ENCODE measurements around the gene COL25A1.

The COL25A1 gene

GRCh38 chr4:108893468-108893867 lies 409.0 kb downstream of the COL25A1 start:
- Histone ChIP-seq H3K9ac (ENCODE audit: low read length) (no peak overlapping the region), H3K79me2 (ENCODE audit: low read length) (no peaks in the 10 kb centered on the region), H3K9me3 (ENCODE audit: insufficient read depth, low read length) (no peaks in the 10 kb centered on the region), H3K27me3 (ENCODE audit: low read depth, low read length) (no peaks in the 10 kb centered on the region), H3K4me2 (ENCODE audit: low read length) (no peak overlapping the region), H4K20me1 (ENCODE audit: insufficient read depth, low read length) (no peaks in the 10 kb centered on the region), H2AFZ (ENCODE audit: low read depth, low read length) (no peak overlapping the region), H3K27ac (ENCODE audit: low read length) (no peak overlapping the region), H3K4me1 (ENCODE audit: low read length) (no peaks in the 10 kb centered on the region), H3K4me3 (ENCODE audit: low read length) (no peak overlapping the region), H3K36me3 (replicated peaks; ENCODE audit: low read depth, low read length) (no peaks in the 10 kb centered on the region)
- no peak for TF ChIP-seq CTCF (IDR thresholded peaks at IDR 0.05; ENCODE audit: low read depth, low read length)
- TF ChIP-seq EZH2phosphoT487 (IDR thresholded peaks at IDR 0.05; ENCODE audit: low read depth) = no peak

GRCh38 chr4:108891896-108892590 lies 410.4 kb downstream of the COL25A1 start:
- H3K4me1 ChIP-seq (ENCODE audit: low read length) = no peaks in the 10 kb centered on the region
- H3K27ac ChIP-seq (ENCODE audit: low read length) = no peak overlapping the region

GRCh38 chr4:108890484-108890881 lies 412.0 kb downstream of the COL25A1 start:
- no peaks in the 10 kb centered on the region for H3K4me1 ChIP-seq (ENCODE audit: low read length)
- H3K9me3 ChIP-seq (ENCODE audit: insufficient read depth, low read length) = no peaks in the 10 kb centered on the region
- H3K9ac ChIP-seq (ENCODE audit: low read length) = no peak overlapping the region
- TF ChIP-seq CTCF (IDR thresholded peaks at IDR 0.05; ENCODE audit: low read depth, low read length) (0 out of 2 replicates have a peak, but pooled peaks have one; percentile 10), EZH2phosphoT487 (IDR thresholded peaks at IDR 0.05; ENCODE audit: low read depth) (no peak)
- H3K36me3 ChIP-seq (replicated peaks; ENCODE audit: low read depth, low read length) = no peaks in the 10 kb centered on the region
- H3K27ac ChIP-seq (ENCODE audit: low read length) = no peak overlapping the region
- H3K4me3 ChIP-seq (ENCODE audit: low read length) = no peak overlapping the region
- H3K4me2 ChIP-seq (ENCODE audit: low read length) = no peak overlapping the region
- H4K20me1 ChIP-seq (ENCODE audit: insufficient read depth, low read length) = no peaks in the 10 kb centered on the region
- no peak overlapping the region for H2AFZ ChIP-seq (ENCODE audit: low read depth, low read length)
- H3K79me2 ChIP-seq (ENCODE audit: low read length) = no peaks in the 10 kb centered on the region
- H3K27me3 ChIP-seq (ENCODE audit: low read depth, low read length) = no peaks in the 10 kb centered on the region

More at GRCh38 chr4:108891896-108892590, 410.4 kb downstream of the COL25A1 start:
- H3K36me3 ChIP-seq (replicated peaks; ENCODE audit: low read depth, low read length) = no peaks in the 10 kb centered on the region
- no peak overlapping the region for H3K9ac ChIP-seq (ENCODE audit: low read length)
- H3K4me2 ChIP-seq (ENCODE audit: low read length) = no peak overlapping the region
- H3K79me2 ChIP-seq (ENCODE audit: low read length) = no peaks in the 10 kb centered on the region
- no peaks in the 10 kb centered on the region for H3K27me3 ChIP-seq (ENCODE audit: low read depth, low read length)
- no peak overlapping the region for H2AFZ ChIP-seq (ENCODE audit: low read depth, low read length)
- no peaks in the 10 kb centered on the region for H3K9me3 ChIP-seq (ENCODE audit: insufficient read depth, low read length)
- no peak for TF ChIP-seq CTCF (IDR thresholded peaks at IDR 0.05; ENCODE audit: low read depth, low read length)
- no peak for TF ChIP-seq EZH2phosphoT487 (IDR thresholded peaks at IDR 0.05; ENCODE audit: low read depth)
- no peak overlapping the region for H3K4me3 ChIP-seq (ENCODE audit: low read length)
- no peaks in the 10 kb centered on the region for H4K20me1 ChIP-seq (ENCODE audit: insufficient read depth, low read length)

- no peaks in the 10 kb centered on the region for H4K20me1 ChIP-seq (ENCODE audit: insufficient read depth, low read length)
- no peaks in the 10 kb centered on the region for H3K27me3 ChIP-seq (ENCODE audit: low read depth, low read length)
- H3K9me3 ChIP-seq (ENCODE audit: insufficient read depth, low read length) = no peaks in the 10 kb centered on the region
- TF ChIP-seq CTCF (IDR thresholded peaks at IDR 0.05; ENCODE audit: low read depth, low read length) = no peak
- no peak for TF ChIP-seq EZH2phosphoT487 (IDR thresholded peaks at IDR 0.05; ENCODE audit: low read depth)
- no peaks in the 10 kb centered on the region for H3K36me3 ChIP-seq (replicated peaks; ENCODE audit: low read depth, low read length)
- no peak overlapping the region for H3K4me3 ChIP-seq (ENCODE audit: low read length)
- H3K4me1 ChIP-seq (ENCODE audit: low read length) = no peaks in the 10 kb centered on the region
- no peak overlapping the region for H2AFZ ChIP-seq (ENCODE audit: low read depth, low read length)
- no peak overlapping the region for H3K27ac ChIP-seq (ENCODE audit: low read length)
- H3K4me2 ChIP-seq (ENCODE audit: low read length) = no peak overlapping the region
- no peaks in the 10 kb centered on the region for H3K79me2 ChIP-seq (ENCODE audit: low read length)
- no peak overlapping the region for H3K9ac ChIP-seq (ENCODE audit: low read length)
These were observed 412.6 kb downstream of the COL25A1 start for GRCh38 chr4:108889696-108890483.
